Measurements from ENCODE around the gene PNMA1. TPM values are rescaled to one million over a fixed set of nuclear protein-coding genes. Genes with fewer than 3 reads are reported as not detected.

PNMA1 gene
- total and polyA plus RNA-seq, 2 of the 13 experiments (the other 11 are each of a cell fraction or from before 2014, with no cell fraction given) = 7.0 to 8.3 TPM

GRCh38 chr14:73712071-73712506 lies 2.1 kb downstream of the PNMA1 start (continued):
- 0 out of 2 replicates have a peak, but pooled peaks have one; percentile 34 for TF ChIP-seq ZBTB38 (CRISPR knock-in tag; IDR thresholded peaks at IDR 0.05)
- no peak for TF ChIP-seq KLF9 (CRISPR knock-in tag; IDR thresholded peaks at IDR 0.05; ENCODE audit: low read depth)
- no peak for TF ChIP-seq ZNF616 (CRISPR knock-in tag; IDR thresholded peaks at IDR 0.05; ENCODE audit: low read depth)

GRCh38 chr14:73710737-73711136 lies 3.4 kb downstream of the PNMA1 start:
- Histone ChIP-seq H3K9ac (ENCODE audit: insufficient read depth, low read depth, low read length) (no peak overlapping the region), H3K79me2 (ENCODE audit: insufficient read depth, low read length) (peaks cover 20% of the 10 kb centered on the region), H3K27ac (ENCODE audit: extremely low read length, insufficient read depth, low read length) (no peak overlapping the region), H3K9me3 (ENCODE audit: low read length) (no peaks in the 10 kb centered on the region), H3K36me3 (replicated peaks in 1 of 2; ENCODE audit: control insufficient read depth in 1 of 2, insufficient read depth in 2 of 2, low read length in 2 of 2) (peaks cover 0 to 2% of the 10 kb centered on the region in 2 experiments; a peak in 1 of 5 replicates), H3K4me3 (replicated peaks in 1 of 3; ENCODE audit: insufficient read depth in 1 of 3, low read depth in 2 of 3, low read length in 3 of 3) (no peak overlapping the region), H3K27me3 (ENCODE audit: control insufficient read depth in 1 of 2, insufficient read depth in 2 of 2, low read length in 2 of 2) (no peaks in the 10 kb centered on the region), H3K4me2 (ENCODE audit: low read depth, low read length) (no peak overlapping the region), H3K4me1 (ENCODE audit: insufficient read depth, low read length) (peaks cover 15% of the 10 kb centered on the region), H4K20me1 (ENCODE audit: insufficient read depth, low read length) (0 out of 2 replicates have a peak, but pooled peaks cover 5% of the 10 kb centered on the region), H2AFZ (ENCODE audit: low read length) (no peak overlapping the region)
- ChIA-PET POLR2A (no interaction called here), CTCF (ENCODE audit: low intra/inter-chr PET ratio, low total read pairs) (no interaction called here)
- DNase-seq (ENCODE audit: low spot score) (no peak), ATAC-seq (no peak), FAIRE-seq (no peak)
- BruUV-seq (replicated peaks) = no TSS peak
- intact Hi-C loops (cut with micrococcal nuclease; ENCODE audit: unreplicated experiment) (loop anchor here (5.0 kb wide), 1 partner anchor 173 kb away; the partner anchor contains the start of gene ACOT1), in situ Hi-C loops (cut with HindIII; ENCODE audit: extremely low pct_ligation_motif_present, low pct_unique_long_range_greater_than_20kb) (no loop called here)
- WGBS (ENCODE audit: low lambda C conversion rate) = 96% methylated on average over 5 of the region's 5 CpGs
- no peak for TF ChIP-seq GPBP1L1 (CRISPR knock-in tag; IDR thresholded peaks at IDR 0.05)
- TF ChIP-seq PPARG (CRISPR knock-in tag; conservative IDR thresholded peaks at IDR 0.05) = no peak
- TF ChIP-seq KDM2A (CRISPR knock-in tag; IDR thresholded peaks at IDR 0.05; ENCODE audit: borderline replicate concordance, low read depth) = no peak
- TF ChIP-seq SP1 (IDR thresholded peaks at IDR 0.05) = no peak
- TF ChIP-seq SP1 (CRISPR knock-in tag; IDR thresholded peaks at IDR 0.05) = no peak
- no peak for TF ChIP-seq ZFP36 (IDR thresholded peaks at IDR 0.05; ENCODE audit: borderline replicate concordance, low read depth, low read length, partially characterized antibody)
- TF ChIP-seq ZFX (CRISPR knock-in tag; IDR thresholded peaks at IDR 0.05; ENCODE audit: low read depth) = no peak
- no peak for TF ChIP-seq AFF4 (CRISPR knock-in tag; IDR thresholded peaks at IDR 0.05)
- no peak for TF ChIP-seq ETV6 (CRISPR knock-in tag; conservative IDR thresholded peaks at IDR 0.05)
- TF ChIP-seq ZNF143 (CRISPR knock-in tag; IDR thresholded peaks at IDR 0.05) = no peak
- no peak for TF ChIP-seq ELK4 (CRISPR knock-in tag; IDR thresholded peaks at IDR 0.05; ENCODE audit: borderline replicate concordance)
- no peak for TF ChIP-seq NBN (conservative IDR thresholded peaks at IDR 0.05)
- no peak for TF ChIP-seq GMEB1 (CRISPR knock-in tag; IDR thresholded peaks at IDR 0.05; ENCODE audit: borderline replicate concordance)
- no peak for TF ChIP-seq ZNF264 (CRISPR knock-in tag; IDR thresholded peaks at IDR 0.05)
- no peak for TF ChIP-seq ATAD3A (CRISPR knock-in tag; IDR thresholded peaks at IDR 0.05)

Measured in HepG2 (cell line).